H1 (cell line): ENCODE data around the gene DNER. TPM values are rescaled to one million over a fixed set of nuclear protein-coding genes. Genes with fewer than 3 reads are reported as not detected.

Source experiments
- CTCF ChIA-PET: fragments of 300-600 bp; sonication (Branson Sonifier 250); formaldehyde crosslinking; loops from one replicate; lab custom pipeline; 2021; ENCODE audit not compliant: partially characterized antibody; lab: Charles Lee
- POLR2A ChIA-PET: fragments of 300-600 bp; sonication (Branson Sonifier 250); formaldehyde crosslinking; loops from one replicate; lab custom pipeline; 2021; ENCODE audit warnings: inconsistent platforms; ENCODE audit not compliant: partially characterized antibody; lab: Charles Lee
- DNase-seq, 2 experiments: peaks; one replicate each; pipeline versions ENCODE4 v3.0.0 to v3.0.0-alpha.2; 2010 to 2022; ENCODE audit warnings: low spot score in 2 of 2, low read depth in 1 of 2, mixed read lengths in 1 of 2
- FAIRE-seq: peaks from 2 replicates; lab custom pipeline; 2011; peaks lifted over from hg19 to GRCh38; lab: Jason Lieb, UNC
- H2AFZ ChIP-seq: 2 replicates; pipeline ENCODE4 v1.8.1; 2012; ENCODE audit warnings: low read length, inconsistent platforms
- H2AK5ac ChIP-seq: 2 replicates; pipeline ENCODE4 v1.6.1; 2013; ENCODE audit warnings: low read depth, low read length
- H2BK120ac ChIP-seq: replicated peaks from 2 replicates; pipeline ENCODE3; 2013; ENCODE audit warnings: low read depth, low read length, inconsistent platforms
- H2BK12ac ChIP-seq: 2 replicates; pipeline ENCODE4 v1.6.1; 2013; ENCODE audit warnings: low read depth, low read length
- H2BK15ac ChIP-seq: 2 replicates; pipeline ENCODE4 v1.6.1; 2013; ENCODE audit warnings: low read length
- H2BK20ac ChIP-seq: 2 replicates; pipeline ENCODE4 v1.6.1; 2013; ENCODE audit warnings: low read length
- H2BK5ac ChIP-seq: 2 replicates; pipeline ENCODE4 v1.6.1; 2013; ENCODE audit warnings: low read depth, low read length
- H3K14ac ChIP-seq: 2 replicates; pipeline ENCODE4 v1.6.1; 2013; ENCODE audit warnings: inconsistent platforms; ENCODE audit not compliant: insufficient read length
- H3K18ac ChIP-seq: 2 replicates; pipeline ENCODE4 v1.6.1; 2013; ENCODE audit warnings: low read length; ENCODE audit errors: extremely low read depth
- H3K23ac ChIP-seq: 2 replicates; pipeline ENCODE4 v1.6.1; 2013; ENCODE audit warnings: inconsistent platforms; ENCODE audit not compliant: insufficient read length
- H3K23me2 ChIP-seq: 2 replicates; pipeline ENCODE4 v1.6.1; 2013; ENCODE audit warnings: low read depth, low read length
- H3K27ac ChIP-seq: 2 replicates; pipeline ENCODE4 v1.6.1; 2011; ENCODE audit warnings: low read depth, low read length, inconsistent platforms
- H3K27me3 ChIP-seq, 4 experiments: replicated peaks in 1 of 4; 1 replicate in 1 of 4; 2 replicates in 3 of 4; pipeline versions ENCODE4 v1.6.1 to v1.8.1; 2011 to 2013; ENCODE audit warnings: low read length in 3 of 4, mild to moderate bottlenecking in 3 of 4, inconsistent platforms in 2 of 4, mixed read lengths in 2 of 4, moderate library complexity in 1 of 4; ENCODE audit not compliant: control insufficient read depth in 3 of 4, insufficient read depth in 3 of 4; ENCODE audit errors: extremely low read depth in 1 of 4
- H3K36me3 ChIP-seq, 4 experiments: 2 replicates each; pipeline versions ENCODE4 v1.6.1 to v1.8.1; 2011 to 2013; ENCODE audit warnings: mild to moderate bottlenecking in 4 of 4, low read length in 3 of 4, moderate library complexity in 2 of 4, control low read depth in 1 of 4, inconsistent platforms in 1 of 4; ENCODE audit not compliant: insufficient read depth in 4 of 4, control insufficient read depth in 2 of 4
- H3K4ac ChIP-seq: replicated peaks from 2 replicates; pipeline ENCODE3; 2013; ENCODE audit warnings: low read length, low read depth, mixed read lengths, inconsistent platforms; ENCODE audit not compliant: insufficient read length
- H3K4me1 ChIP-seq, 4 experiments: replicated peaks in 1 of 4; 1 replicate in 1 of 4; 2 replicates in 3 of 4; pipeline versions ENCODE4 v1.6.1 to v1.8.1; 2011 to 2013; ENCODE audit warnings: low read length in 3 of 4, inconsistent platforms in 2 of 4, mixed read lengths in 1 of 4; ENCODE audit not compliant: insufficient read depth in 4 of 4, control insufficient read depth in 3 of 4
- H3K4me2 ChIP-seq, 2 experiments: 2 replicates each; pipeline versions ENCODE4 v1.6.1 to v1.8.1; 2011 to 2013; ENCODE audit warnings: low read depth in 2 of 2, low read length in 2 of 2, control low read depth in 1 of 2, inconsistent platforms in 1 of 2, mild to moderate bottlenecking in 1 of 2; ENCODE audit not compliant: insufficient read depth in 1 of 2
- H3K4me3 ChIP-seq, 4 experiments: fragments of 200-600, 300-600 bp in 1 of 4; sonication (generic), shearing (Covaris generic), sonication (Bioruptor Twin) in 1 of 4; 2 replicates each; pipeline versions ENCODE4 v1.5.1 to v1.8.1; 2011 to 2016; ENCODE audit warnings: low read length in 4 of 4, low read depth in 3 of 4, control low read depth in 2 of 4, inconsistent platforms in 2 of 4, mild to moderate bottlenecking in 2 of 4, mixed read lengths in 1 of 4, moderate library complexity in 1 of 4; ENCODE audit not compliant: insufficient read depth in 2 of 4; ENCODE audit errors: extremely low read depth in 1 of 4
- H3K56ac ChIP-seq: replicated peaks from 2 replicates; pipeline ENCODE3; 2013; ENCODE audit warnings: low read depth, mild to moderate bottlenecking, mixed read lengths, low read length, inconsistent platforms; ENCODE audit not compliant: insufficient read length
- H3K79me1 ChIP-seq: 2 replicates; pipeline ENCODE4 v1.6.1; 2013; ENCODE audit warnings: low read depth, low read length, control low read depth
- H3K79me2 ChIP-seq, 2 experiments: 2 replicates each; pipeline versions ENCODE4 v1.6.1 to v1.8.1; 2012 to 2013; ENCODE audit warnings: low read length in 2 of 2, mild to moderate bottlenecking in 2 of 2, inconsistent platforms in 1 of 2; ENCODE audit not compliant: insufficient read depth in 2 of 2, control insufficient read depth in 1 of 2
- H3K9ac ChIP-seq, 4 experiments: replicated peaks in 1 of 4; 1 replicate in 1 of 4; 2 replicates in 3 of 4; pipeline versions ENCODE4 v1.6.1 to v1.8.1; 2011 to 2013; ENCODE audit warnings: low read depth in 3 of 4, low read length in 3 of 4, control low read depth in 2 of 4, mild to moderate bottlenecking in 2 of 4, moderate library complexity in 2 of 4, inconsistent platforms in 1 of 4; ENCODE audit errors: extremely low read depth in 1 of 4
- H3K9me3 ChIP-seq, 2 experiments: 2 replicates each; pipeline versions ENCODE4 v1.6.1 to v1.8.1; 2012 to 2013; ENCODE audit warnings: mild to moderate bottlenecking in 2 of 2, moderate library complexity in 2 of 2, control low read depth in 1 of 2, inconsistent platforms in 1 of 2, low read depth in 1 of 2, low read length in 1 of 2, mixed read lengths in 1 of 2; ENCODE audit not compliant: insufficient read depth in 2 of 2
- H4K20me1 ChIP-seq, 2 experiments: replicated peaks in 1 of 2; 2 replicates each; pipeline versions ENCODE3 to v1.8.1; 2011 to 2013; ENCODE audit warnings: inconsistent platforms in 2 of 2, low read length in 2 of 2, mild to moderate bottlenecking in 1 of 2; ENCODE audit not compliant: insufficient read depth in 2 of 2, control insufficient read depth in 1 of 2
- H4K5ac ChIP-seq: 2 replicates; pipeline ENCODE4 v1.6.1; 2013; ENCODE audit warnings: low read length, low read depth, mixed read lengths, inconsistent platforms; ENCODE audit not compliant: insufficient read length
- H4K8ac ChIP-seq: 2 replicates; pipeline ENCODE4 v1.8.0; 2013; ENCODE audit warnings: mild to moderate bottlenecking, moderate library complexity, low read length, inconsistent platforms; ENCODE audit not compliant: insufficient read depth; ENCODE audit errors: extremely low read depth
- H4K91ac ChIP-seq: replicated peaks from 2 replicates; pipeline ENCODE3; 2013; ENCODE audit warnings: low read length, mixed read lengths, inconsistent platforms; ENCODE audit not compliant: insufficient read length
- FOSL1 ChIP-seq: IDR thresholded peaks from 2 replicates; pipeline ENCODE4 v1.6.1; 2011; ENCODE audit warnings: mild to moderate bottlenecking, low read depth, low read length, moderate library complexity; ENCODE audit not compliant: insufficient read depth
- RAD21 ChIP-seq, 2 experiments: IDR thresholded peaks in 1 of 2; conservative IDR thresholded peaks in 1 of 2; 2 replicates each; pipeline ENCODE4 v1.6.1; 2011; ENCODE audit warnings: low read depth in 2 of 2, low read length in 2 of 2, improper control_type of control experiment in 1 of 2, inconsistent platforms in 1 of 2, mild to moderate bottlenecking in 1 of 2, moderate library complexity in 1 of 2
- RBBP5 ChIP-seq: IDR thresholded peaks from 2 replicates; pipeline ENCODE4 v1.7.1; 2012; ENCODE audit warnings: low read depth, mild to moderate bottlenecking, inconsistent platforms, low read length, moderate library complexity, borderline replicate concordance
- SAP30 ChIP-seq: fragments of 300-600 bp; sonication (generic); IDR thresholded peaks from 2 replicates; pipeline ENCODE4 v1.7.1; 2012; ENCODE audit warnings: low read length, moderate library complexity, mild to moderate bottlenecking, inconsistent platforms; ENCODE audit not compliant: insufficient read depth, insufficient replicate concordance
- WGBS, 2 experiments: shearing (Covaris generic) in 1 of 2; methylation state at CpG; one replicate each; pipeline versions ENCODE4 v1.1.6 to v1.1.7; 2013 to 2015; ENCODE audit warnings: low lambda C conversion rate in 2 of 2, mixed read lengths in 2 of 2, inconsistent platforms in 1 of 2, low coverage in 1 of 2, missing lambda C conversion rate in 1 of 2; ENCODE audit not compliant: insufficient replicate concordance in 2 of 2, insufficient coverage in 1 of 2, insufficient read length in 1 of 2; ENCODE audit errors: extremely low coverage in 1 of 2, missing lambda C conversion rate in 1 of 2; 5-methylcytosine and 5-hydroxymethylcytosine counted together
- polyA plus RNA-seq, 7 experiments: library from polyadenylated mRNA; depleted of rRNA in 3 of 7; stranded (reverse) in 5 of 7; unstranded in 2 of 7; fragments of >200 nt in 5 of 7; fragments of 200-250 nt in 2 of 7; gene quantifications; 1 replicate in 5 of 7; 2 replicates in 1 of 7; 4 replicates in 1 of 7; pipeline versions ENCODE4 v1.2.1 to v1.2.3, GENCODE V29; 2011 to 2013; ENCODE audit warnings: missing spikeins in 2 of 7, mixed read lengths in 2 of 7
- total RNA-seq: library from RNA; stranded (reverse); fragmentation: NEBNext Ultra II Directional; extraction: Animal tissue kit (Norgen Biotek cat#: 25700); gene quantifications from 2 replicates; pipeline ENCODE4 v1.2.1, GENCODE V29; 2021

The DNER gene
- total and polyA plus RNA-seq, 2 of the 8 experiments (the other 6 are each of a cell fraction or from before 2014, with no cell fraction given) = 6.8 to 16.3 TPM

GRCh38 chr2:229454934-229455631 lies 259.3 kb downstream of the DNER start:
- DNase-seq (no peak), FAIRE-seq (no peak)
- Histone ChIP-seq H4K91ac (no peak overlapping the region), H3K9ac (no peak overlapping the region), H4K8ac (no peak overlapping the region), H2AFZ (no peak overlapping the region), H3K4ac (no peak overlapping the region), H2AK5ac (no peak overlapping the region), H4K20me1 (no peaks in the 10 kb centered on the region), H3K79me2 (no peaks in the 10 kb centered on the region), H3K27me3 (no peaks in the 10 kb centered on the region), H3K14ac (no peak overlapping the region), H4K5ac (no peak overlapping the region), H3K4me2 (no peak overlapping the region), H3K27ac (no peak overlapping the region), H3K36me3 (no peaks in the 10 kb centered on the region), H3K4me1 (no peaks in the 10 kb centered on the region), H3K23ac (no peak overlapping the region), H2BK5ac (no peak overlapping the region), H3K4me3 (no peak overlapping the region), H2BK12ac (no peak overlapping the region), H3K23me2 (no peaks in the 10 kb centered on the region), H2BK20ac (no peak overlapping the region), H3K79me1 (no peaks in the 10 kb centered on the region), H3K18ac (no peak overlapping the region), H2BK15ac (no peak overlapping the region), H3K9me3 (no peaks in the 10 kb centered on the region), H3K56ac (no peak overlapping the region), H2BK120ac (no peak overlapping the region)
- 89% methylated on average over 7 of the region's 7 CpGs; no CpG with 5 or more reads in 1 of the 2 experiments for WGBS, 2 experiments
- ChIA-PET CTCF (no interaction called here), POLR2A (no interaction called here)
- TF ChIP-seq SAP30 (no peak), FOSL1 (no peak), RBBP5 (no peak), RAD21 (IDR thresholded peaks at IDR 0.05 in 1 of 2, conservative IDR thresholded peaks at IDR 0.05 in 1 of 2; ENCODE audit: low read depth in 2 of 2, low read length in 2 of 2) (no peak)
